NCI-H1048 (cell line): ENCODE measurements around the gene SLC16A5.
"Not testable (repeated sequence)": the region's sequence is repeated elsewhere in the genome, so short reads cannot be mapped to it uniquely, and the experiment has no call there.

ENCODE experiments used
- DNase-seq: peaks from one replicate; lab custom pipeline; 2025; lab: John Stamatoyannopoulos, UW

Gene SLC16A5

GRCh38 chr17:75087558-75088453 is at the start of gene SLC16A5:
TSS of gene SLC16A5 (plus strand) at chr17:75087954. CDS start at chr17:75093637, 5,683 bp downstream.
- DNase-seq: no peak

GRCh38 chr17:75039238-75039637 is 48.5 kb upstream of the SLC16A5 start:
- no peak for DNase-seq

GRCh38 chr17:75041656-75042280 is 46.0 kb upstream of the SLC16A5 start:
- DNase-seq: no peak

- DNase-seq: not testable (repeated sequence)
Measured at GRCh38 chr17:75043789-75044188, 44.0 kb upstream of the SLC16A5 start.

GRCh38 chr17:75044716-75045115 is 43.0 kb upstream of the SLC16A5 start:
- no peak for DNase-seq

GRCh38 chr17:75045946-75046406 is 41.8 kb upstream of the SLC16A5 start:
- not testable (repeated sequence) for DNase-seq

- DNase-seq: peak; percentile 92
Measured at GRCh38 chr17:75046407-75047289, 41.1 kb upstream of the SLC16A5 start, which contains the start of the genes ATP5PD and KCTD2. TSS of gene ATP5PD (minus strand) at chr17:75046969. CDS start at chr17:75042650, 4,319 bp downstream. TSS of gene KCTD2 (plus strand) at chr17:75047225. CDS start at chr17:75047251, 26 bp downstream.

GRCh38 chr17:75047398-75048098 is 40.2 kb upstream of the SLC16A5 start:
- DNase-seq: no peak

GRCh38 chr17:75048249-75048878 is 39.4 kb upstream of the SLC16A5 start:
- no peak for DNase-seq

GRCh38 chr17:75049057-75049456 is 38.7 kb upstream of the SLC16A5 start:
- no peak for DNase-seq

GRCh38 chr17:75049706-75050105 is 38.0 kb upstream of the SLC16A5 start:
- no peak for DNase-seq

GRCh38 chr17:75051941-75052340 is 35.8 kb upstream of the SLC16A5 start:
- no peak for DNase-seq

GRCh38 chr17:75059369-75060345 is 28.1 kb upstream of the SLC16A5 start:
- no peak for DNase-seq

GRCh38 chr17:75060434-75061054 is 27.2 kb upstream of the SLC16A5 start:
- DNase-seq: no peak

GRCh38 chr17:75061055-75061438 is 26.7 kb upstream of the SLC16A5 start:
- no peak for DNase-seq

- DNase-seq: no peak
Measured at GRCh38 chr17:75061618-75062017, 26.1 kb upstream of the SLC16A5 start.

- no peak for DNase-seq
Measured at GRCh38 chr17:75063201-75063600, 24.6 kb upstream of the SLC16A5 start.

GRCh38 chr17:75063626-75064025 is 24.1 kb upstream of the SLC16A5 start:
- DNase-seq: no peak

- DNase-seq: no peak
Measured at GRCh38 chr17:75064040-75064439, 23.7 kb upstream of the SLC16A5 start.
